Measurements from ENCODE around the gene ZFPL1.

ZFPL1 gene

DNA sequence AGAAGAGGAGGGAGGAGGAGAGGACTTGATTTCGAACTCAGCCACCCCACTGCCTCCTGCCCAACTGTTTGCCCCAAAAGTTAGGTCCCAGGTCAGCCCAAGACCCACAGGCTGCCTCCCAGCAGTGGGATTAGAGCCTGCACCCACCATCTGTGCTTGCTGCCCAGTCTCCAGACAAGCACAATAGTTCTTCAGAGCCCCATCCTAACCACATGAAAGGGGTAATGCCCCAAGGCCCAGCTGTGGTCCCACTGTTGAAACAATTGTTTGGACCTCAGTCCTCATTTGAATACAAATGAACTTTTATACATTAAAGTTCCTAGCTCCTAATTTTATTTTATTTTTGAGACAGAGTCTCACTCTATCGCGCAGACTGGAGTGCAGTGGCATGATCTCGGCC is 6.6 kb downstream of the ZFPL1 start:
- peaks cover 9% of the 10 kb centered on the region for H3F3A ChIP-seq (ENCODE audit: insufficient read depth)

DNA sequence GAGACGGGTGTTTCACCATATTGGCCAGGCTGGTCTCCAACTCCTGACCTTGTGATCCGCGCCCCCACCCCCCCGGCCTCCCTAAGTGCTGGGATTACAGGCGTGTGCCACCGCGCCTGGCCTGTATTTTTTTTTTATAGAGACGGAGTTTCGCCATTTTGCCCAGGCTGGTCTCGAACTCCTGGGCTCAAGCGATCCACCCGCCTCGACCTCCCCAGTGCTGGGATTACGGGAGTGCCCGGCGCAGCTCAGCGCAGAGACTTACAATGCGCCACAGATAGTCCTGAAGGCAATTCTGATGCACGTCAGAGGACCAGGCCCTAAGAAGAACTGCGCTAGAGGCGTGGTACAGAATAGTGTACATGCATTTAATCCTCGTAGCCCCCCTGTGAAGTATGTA is 11.4 kb downstream of the ZFPL1 start:
- Histone ChIP-seq H3K4me2 (ENCODE audit: low read depth, low read length, poor library complexity, severe bottlenecking) (peak overlapping the region; percentile 76), H3K9ac (ENCODE audit: low read length) (peak overlapping the region; percentile 77), H3K36me3 (ENCODE audit: low read length) (peaks cover 6% of the 10 kb centered on the region; the same call in 1 of the 2 replicates), H3K9me2 (replicated peaks; ENCODE audit: insufficient read depth, low read length) (no peaks in the 10 kb centered on the region), H3F3A (ENCODE audit: insufficient read depth) (peaks cover 9% of the 10 kb centered on the region), H3K27me3 (ENCODE audit: low read length) (no peaks in the 10 kb centered on the region), H3K9me3 (ENCODE audit: insufficient read depth, low read length) (no peaks in the 10 kb centered on the region), H3K79me2 (ENCODE audit: insufficient read depth, low read length) (peaks cover 33% of the 10 kb centered on the region), H4K20me1 (ENCODE audit: low read depth, low read length) (no peaks in the 10 kb centered on the region), H3K27ac (ENCODE audit: low read depth, low read length) (no peak overlapping the region), H3K4me3 (ENCODE audit: insufficient read depth, low read length, poor library complexity, severe bottlenecking) (peak overlapping the region; percentile 82), H2AFZ (ENCODE audit: low read depth, low read length, severe bottlenecking) (peak overlapping the region; percentile 89)
- no peak for TF ChIP-seq EZH2phosphoT487 (conservative IDR thresholded peaks at IDR 0.05; ENCODE audit: low read length)
- TF ChIP-seq, protein P1, sequence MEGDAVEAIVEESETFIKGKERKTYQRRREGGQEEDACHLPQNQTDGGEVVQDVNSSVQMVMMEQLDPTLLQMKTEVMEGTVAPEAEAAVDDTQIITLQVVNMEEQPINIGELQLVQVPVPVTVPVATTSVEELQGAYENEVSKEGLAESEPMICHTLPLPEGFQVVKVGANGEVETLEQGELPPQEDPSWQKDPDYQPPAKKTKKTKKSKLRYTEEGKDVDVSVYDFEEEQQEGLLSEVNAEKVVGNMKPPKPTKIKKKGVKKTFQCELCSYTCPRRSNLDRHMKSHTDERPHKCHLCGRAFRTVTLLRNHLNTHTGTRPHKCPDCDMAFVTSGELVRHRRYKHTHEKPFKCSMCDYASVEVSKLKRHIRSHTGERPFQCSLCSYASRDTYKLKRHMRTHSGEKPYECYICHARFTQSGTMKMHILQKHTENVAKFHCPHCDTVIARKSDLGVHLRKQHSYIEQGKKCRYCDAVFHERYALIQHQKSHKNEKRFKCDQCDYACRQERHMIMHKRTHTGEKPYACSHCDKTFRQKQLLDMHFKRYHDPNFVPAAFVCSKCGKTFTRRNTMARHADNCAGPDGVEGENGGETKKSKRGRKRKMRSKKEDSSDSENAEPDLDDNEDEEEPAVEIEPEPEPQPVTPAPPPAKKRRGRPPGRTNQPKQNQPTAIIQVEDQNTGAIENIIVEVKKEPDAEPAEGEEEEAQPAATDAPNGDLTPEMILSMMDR (IDR thresholded peaks at IDR 0.05; ENCODE audit: insufficient read depth, low read length, poor library complexity, severe bottlenecking) = no peak

More for the DNA sequence above, 6.6 kb downstream of the ZFPL1 start:
- no peaks in the 10 kb centered on the region for H3K27me3 ChIP-seq (ENCODE audit: low read length)
- H3K9me2 ChIP-seq (replicated peaks; ENCODE audit: insufficient read depth, low read length) = no peaks in the 10 kb centered on the region
- H3K27ac ChIP-seq (ENCODE audit: low read depth, low read length) = no peak overlapping the region
- no peaks in the 10 kb centered on the region for H3K9me3 ChIP-seq (ENCODE audit: insufficient read depth, low read length)
- H2AFZ ChIP-seq (ENCODE audit: low read depth, low read length, severe bottlenecking) = no peak overlapping the region
- H3K9ac ChIP-seq (ENCODE audit: low read length) = no peak overlapping the region
- no peaks in the 10 kb centered on the region for H3K36me3 ChIP-seq (ENCODE audit: low read length)
- H4K20me1 ChIP-seq (ENCODE audit: low read depth, low read length) = no peaks in the 10 kb centered on the region
- TF ChIP-seq EZH2phosphoT487 (conservative IDR thresholded peaks at IDR 0.05; ENCODE audit: low read length) = no peak
- TF ChIP-seq, protein P1 (IDR thresholded peaks at IDR 0.05; ENCODE audit: insufficient read depth, low read length, poor library complexity, severe bottlenecking) = no peak
- H3K79me2 ChIP-seq (ENCODE audit: insufficient read depth, low read length) = no peaks in the 10 kb centered on the region
- no peak overlapping the region for H3K4me2 ChIP-seq (ENCODE audit: low read depth, low read length, poor library complexity, severe bottlenecking)
- H3K4me3 ChIP-seq (ENCODE audit: insufficient read depth, low read length, poor library complexity, severe bottlenecking) = no peak overlapping the region

DNA sequence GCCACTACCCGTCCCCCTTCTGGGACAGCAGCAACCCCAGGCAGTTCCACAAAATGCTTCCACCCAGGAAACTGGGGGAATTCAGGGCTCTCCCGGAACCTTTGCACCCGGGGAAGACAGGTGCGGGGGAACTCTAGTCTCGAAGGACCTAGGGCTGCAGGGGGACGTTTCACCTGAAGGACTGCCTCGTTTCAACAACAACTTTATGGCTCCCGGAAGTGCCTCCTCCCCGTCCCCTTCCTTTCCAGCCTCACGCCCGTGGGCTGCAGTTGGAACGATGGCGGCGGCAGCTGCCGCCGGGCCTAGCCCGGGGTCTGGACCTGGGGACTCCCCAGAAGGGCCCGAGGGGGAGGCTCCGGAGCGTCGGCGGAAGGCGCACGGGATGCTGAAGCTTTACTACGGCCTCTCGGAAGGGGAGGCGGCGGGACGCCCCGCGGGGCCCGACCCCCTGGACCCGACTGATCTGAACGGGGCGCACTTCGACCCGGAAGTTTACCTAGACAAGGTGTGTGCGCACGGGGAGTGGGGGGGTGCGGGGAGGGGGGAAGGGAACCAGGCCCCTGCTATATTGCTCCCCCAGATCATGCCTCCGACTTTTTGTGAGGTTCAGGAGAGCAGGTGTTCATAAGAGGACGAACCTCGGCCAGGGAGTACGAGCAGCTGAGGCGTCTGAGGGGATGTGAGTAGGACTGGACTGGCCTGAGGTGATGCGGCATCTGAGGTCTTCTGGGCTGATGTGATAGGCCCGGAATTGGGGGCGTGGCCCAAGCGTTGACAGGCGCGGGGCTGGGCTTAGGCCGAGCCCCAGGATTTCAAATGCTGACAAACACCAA is 12.2 kb downstream of the ZFPL1 start, which contains the start of gene VPS51:
VPS51 (plus strand) TSS at position 241 of the 833 bp plus-strand sequence; CDS start at position 278, 37 bp downstream.
- Histone ChIP-seq H3K9me2 (replicated peaks; ENCODE audit: insufficient read depth, low read length) (no peaks in the 10 kb centered on the region), H2AFZ (ENCODE audit: low read depth, low read length, severe bottlenecking) (peak within 1 kb of the TSS; percentile 89), H3K27ac (ENCODE audit: low read depth, low read length) (peak within 1 kb of the TSS; percentile 53), H3K4me3 (ENCODE audit: insufficient read depth, low read length, poor library complexity, severe bottlenecking) (peak within 1 kb of the TSS; percentile 82), H3K4me2 (ENCODE audit: low read depth, low read length, poor library complexity, severe bottlenecking) (peak within 1 kb of the TSS; percentile 76), H3K9me3 (ENCODE audit: insufficient read depth, low read length) (no peaks in the 10 kb centered on the region), H3K36me3 (ENCODE audit: low read length) (peaks cover 6% of the 10 kb centered on the region; the same call in 1 of the 2 replicates), H3F3A (ENCODE audit: insufficient read depth) (peaks cover 9% of the 10 kb centered on the region), H4K20me1 (ENCODE audit: low read depth, low read length) (no peaks in the 10 kb centered on the region), H3K27me3 (ENCODE audit: low read length) (no peaks in the 10 kb centered on the region), H3K79me2 (ENCODE audit: insufficient read depth, low read length) (peaks cover 33% of the 10 kb centered on the region), H3K9ac (ENCODE audit: low read length) (peak within 1 kb of the TSS; percentile 77)
- TF ChIP-seq EZH2phosphoT487 (conservative IDR thresholded peaks at IDR 0.05; ENCODE audit: low read length) = no peak

DNA sequence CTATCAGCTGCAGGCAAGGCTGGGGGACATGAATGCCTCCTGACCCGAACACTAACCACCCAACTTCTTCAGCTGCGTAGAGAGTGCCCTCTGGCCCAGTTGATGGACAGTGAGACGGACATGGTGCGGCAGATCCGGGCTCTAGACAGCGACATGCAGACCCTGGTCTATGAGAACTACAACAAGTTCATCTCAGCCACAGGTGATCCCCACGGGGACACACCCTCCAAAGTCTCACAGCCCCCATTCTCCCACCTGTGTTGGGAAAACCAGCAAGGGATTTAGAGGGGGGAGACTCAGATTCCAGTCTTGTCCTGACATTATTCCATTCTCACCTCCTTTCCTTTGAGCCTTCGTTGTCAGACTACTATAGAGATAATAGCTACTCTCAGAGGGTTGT is 12.9 kb downstream of the ZFPL1 start:
- no peak overlapping the region for H2AFZ ChIP-seq (ENCODE audit: low read depth, low read length, severe bottlenecking)
- peak overlapping the region; percentile 77 for H3K9ac ChIP-seq (ENCODE audit: low read length)

More for the DNA sequence above, 12.9 kb downstream of the ZFPL1 start:
- H3K79me2 ChIP-seq (ENCODE audit: insufficient read depth, low read length) = peaks cover 33% of the 10 kb centered on the region
- peaks cover 6% of the 10 kb centered on the region; the same call in 1 of the 2 replicates for H3K36me3 ChIP-seq (ENCODE audit: low read length)
- no peaks in the 10 kb centered on the region for H3K9me2 ChIP-seq (replicated peaks; ENCODE audit: insufficient read depth, low read length)
- no peak overlapping the region; the same call in 1 of the 2 replicates for H3K27ac ChIP-seq (ENCODE audit: low read depth, low read length)
- no peaks in the 10 kb centered on the region for H4K20me1 ChIP-seq (ENCODE audit: low read depth, low read length)
- no peaks in the 10 kb centered on the region for H3K9me3 ChIP-seq (ENCODE audit: insufficient read depth, low read length)
- no peaks in the 10 kb centered on the region for H3K27me3 ChIP-seq (ENCODE audit: low read length)
- H3K4me2 ChIP-seq (ENCODE audit: low read depth, low read length, poor library complexity, severe bottlenecking) = peak overlapping the region; percentile 76
- peak overlapping the region; percentile 82 for H3K4me3 ChIP-seq (ENCODE audit: insufficient read depth, low read length, poor library complexity, severe bottlenecking)
- peaks cover 7% of the 10 kb centered on the region for H3F3A ChIP-seq (ENCODE audit: insufficient read depth)
- TF ChIP-seq, protein P1 (IDR thresholded peaks at IDR 0.05; ENCODE audit: insufficient read depth, low read length, poor library complexity, severe bottlenecking) = no peak
- no peak for TF ChIP-seq EZH2phosphoT487 (conservative IDR thresholded peaks at IDR 0.05; ENCODE audit: low read length)
